GM21381 (cell line): ENCODE measurements around the gene SKAP2.
A peak's percentile ranks its signal among the peaks of the same experiment; 100 is the strongest.

Experiments used
- ATAC-seq: cut with Tn5 transposase; IDR thresholded peaks from one replicate; pipeline ENCODE4 v1.9.1; 2021; ENCODE audit warnings: mild to moderate bottlenecking, moderate library complexity; ENCODE audit not compliant: unreplicated experiment

The SKAP2 gene

DNA sequence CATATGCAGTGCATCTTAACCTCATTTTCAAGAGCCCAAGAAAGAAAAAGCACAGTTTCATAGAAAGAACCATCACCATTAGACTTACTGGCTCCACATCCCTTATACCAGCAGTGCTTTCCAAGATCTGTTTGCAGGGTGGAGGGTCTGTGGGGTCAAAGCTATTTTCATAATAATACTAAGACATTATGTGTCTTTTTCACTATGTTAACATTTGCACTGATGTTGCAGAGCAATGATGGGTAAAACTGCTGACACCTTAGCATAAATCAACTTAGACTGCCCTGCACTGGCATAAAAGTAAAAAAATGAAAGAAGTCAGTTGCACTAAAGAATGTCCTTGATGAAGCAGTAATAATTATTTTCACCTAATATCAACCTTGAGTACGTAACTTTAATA is 166.2 kb downstream of the SKAP2 start:
- no peak for ATAC-seq

GRCh38 chr7:26696978-26697377 is 167.4 kb downstream of the SKAP2 start:
- no peak for ATAC-seq

DNA sequence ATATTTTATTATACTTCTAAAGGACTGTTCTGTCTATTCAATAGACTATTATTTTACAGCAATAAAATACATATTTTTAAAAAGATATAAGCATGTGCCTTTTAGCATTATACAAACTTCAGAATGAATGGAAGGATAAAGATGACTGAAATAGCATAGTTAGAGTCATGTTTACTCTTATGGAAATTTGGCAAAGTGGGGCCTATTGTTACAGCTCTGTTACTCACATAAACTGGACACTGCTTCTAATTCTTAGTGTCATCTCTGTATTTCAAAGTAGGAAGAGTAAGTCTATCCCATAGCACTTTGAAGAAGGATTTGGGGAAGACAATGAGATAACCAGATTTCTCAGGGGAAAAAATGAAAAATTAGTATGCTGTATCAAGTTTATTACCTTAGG is 168.2 kb downstream of the SKAP2 start:
- ATAC-seq, result no peak

DNA sequence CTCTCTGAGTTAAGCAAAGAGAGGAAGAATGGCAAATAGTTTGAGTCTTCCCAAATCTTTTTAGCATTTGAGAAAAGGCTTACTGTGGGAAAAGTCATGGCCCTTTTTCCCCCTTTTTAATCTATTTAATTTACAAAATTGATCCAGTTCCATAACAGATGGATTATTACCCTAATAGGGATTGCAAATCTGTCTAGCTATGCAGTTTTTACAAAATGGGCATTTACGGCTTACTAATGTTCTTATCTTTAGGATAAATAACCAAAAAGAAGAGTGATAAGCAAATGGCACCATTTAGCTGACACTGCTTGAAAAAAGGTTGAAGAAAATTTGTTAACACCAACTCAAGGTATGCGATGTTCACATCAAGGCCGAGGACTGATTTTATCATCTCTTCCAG is 169.7 kb downstream of the SKAP2 start:
- no peak for ATAC-seq

DNA sequence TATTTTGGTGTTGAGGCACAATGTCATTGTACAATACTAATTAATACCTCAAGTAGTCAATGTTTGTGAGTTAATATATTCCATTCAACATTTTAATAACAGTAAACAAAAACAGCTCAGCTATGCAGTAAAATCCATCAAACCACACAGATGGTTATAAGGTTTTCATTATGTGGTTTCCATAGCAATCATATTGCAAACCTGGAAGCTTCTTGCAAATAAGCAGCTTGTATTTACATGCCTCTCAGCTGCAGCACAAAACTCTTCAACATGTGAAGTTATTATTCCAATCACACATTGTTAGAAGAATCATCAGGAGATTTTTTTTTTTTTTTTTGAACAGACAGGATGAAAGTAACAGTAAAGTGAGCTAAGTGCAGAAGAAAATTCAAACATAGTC is 170.2 kb downstream of the SKAP2 start:
- no peak for ATAC-seq

- no peak for ATAC-seq
These were observed 172.5 kb downstream of the SKAP2 start for GRCh38 chr7:26691886-26692285.

GRCh38 chr7:26691406-26691805 is 173.0 kb downstream of the SKAP2 start:
- no peak for ATAC-seq

DNA sequence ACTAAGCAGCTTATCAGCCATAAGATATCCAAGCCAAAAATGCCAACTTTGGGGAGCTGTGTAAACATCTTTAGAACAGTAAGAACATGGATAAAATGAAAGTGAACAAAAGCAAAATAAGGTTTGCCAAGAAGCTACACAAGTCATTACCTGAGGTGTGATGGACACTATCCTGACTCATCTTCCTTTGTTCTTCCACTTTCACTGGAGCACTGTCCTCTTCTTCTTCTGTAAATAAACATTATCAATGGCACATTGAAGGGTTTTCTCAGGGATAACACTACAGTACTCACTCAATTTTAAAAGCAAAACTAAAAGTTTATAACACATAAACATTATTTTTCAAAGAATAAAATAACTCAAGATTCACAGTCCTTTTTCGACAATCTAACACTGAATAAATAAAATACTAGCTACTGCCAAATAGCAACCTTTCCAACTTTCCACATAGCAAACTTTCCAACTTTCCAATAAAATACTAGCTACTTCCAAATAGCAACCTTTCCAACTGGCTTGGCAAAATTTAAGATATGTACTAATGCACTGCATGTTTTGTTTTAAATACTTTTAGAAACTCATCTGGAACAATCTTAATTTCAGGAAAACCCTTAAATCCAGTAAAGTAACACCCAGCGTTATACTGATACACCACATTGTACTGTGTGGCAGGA is 174.1 kb downstream of the SKAP2 start:
- ATAC-seq, result no peak

GRCh38 chr7:26688936-26689506 is 175.4 kb downstream of the SKAP2 start:
- ATAC-seq, result peak; percentile 85

DNA sequence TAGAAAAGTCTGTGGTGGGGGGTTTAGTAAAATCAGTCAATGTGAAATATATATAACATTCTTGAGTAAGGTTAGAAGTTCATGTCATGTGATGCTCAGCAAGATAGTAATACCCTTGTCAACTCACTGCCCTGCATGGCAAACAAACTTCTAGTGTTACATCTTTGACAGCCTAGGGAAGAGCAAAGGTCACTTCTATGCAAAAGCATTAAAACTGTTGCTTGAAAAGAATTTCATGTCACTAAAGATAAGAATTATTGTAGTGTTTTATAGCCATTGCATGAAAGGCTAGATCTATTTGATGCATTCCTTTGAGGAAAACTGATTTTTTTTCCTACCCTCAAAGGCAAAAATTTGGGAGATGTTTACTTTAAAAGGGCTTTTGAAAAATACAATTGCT is 176.0 kb downstream of the SKAP2 start:
- ATAC-seq, result no peak

- no peak for ATAC-seq
These were observed 177.4 kb downstream of the SKAP2 start for GRCh38 chr7:26687032-26687431.

DNA sequence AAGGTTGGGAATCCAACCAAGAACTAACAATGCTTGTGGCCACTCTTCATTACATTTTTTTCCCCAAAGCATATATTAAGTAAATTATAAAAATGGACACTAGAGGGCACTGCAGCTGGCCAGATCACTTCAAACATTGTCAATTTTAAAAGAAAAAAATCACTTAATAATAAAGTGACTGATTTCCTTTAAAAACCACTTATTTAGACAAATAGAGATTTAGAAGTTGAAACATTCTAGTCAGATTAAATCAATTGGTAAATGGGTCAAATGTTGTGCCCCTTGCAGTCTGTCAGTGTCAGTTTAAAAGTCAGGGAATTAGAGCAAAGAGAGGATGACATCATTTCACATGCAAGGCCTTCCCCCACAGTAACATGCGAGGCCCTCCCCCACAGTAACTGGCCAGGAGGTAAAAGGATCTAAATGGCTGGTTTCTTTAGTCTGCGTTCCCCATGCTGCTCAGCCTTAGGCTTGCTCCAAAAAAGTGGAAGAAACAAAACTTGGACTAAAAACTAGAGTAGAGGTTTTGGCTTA is 177.9 kb downstream of the SKAP2 start:
- ATAC-seq, result no peak

- ATAC-seq, result no peak
These were observed 178.8 kb downstream of the SKAP2 start for GRCh38 chr7:26685606-26686005.

DNA sequence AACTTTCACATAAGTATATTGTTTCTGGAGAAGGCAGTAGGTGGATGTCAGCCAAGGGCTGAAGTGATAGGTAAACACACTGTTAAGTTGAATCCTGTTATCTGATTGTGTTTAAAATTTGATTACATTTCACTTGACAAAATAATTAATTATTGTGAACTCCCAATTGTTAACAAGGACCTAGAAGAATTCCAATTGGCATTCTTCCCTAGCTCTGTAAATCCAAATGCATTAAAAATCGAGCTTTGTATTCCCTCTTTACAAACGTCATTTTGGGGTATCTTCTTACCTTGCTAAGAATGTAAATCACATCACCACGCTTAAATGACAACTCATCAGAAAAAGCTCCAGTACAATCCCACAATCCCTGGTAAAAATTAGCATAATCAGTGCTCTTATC is 179.9 kb downstream of the SKAP2 start:
- no peak for ATAC-seq

- no peak for ATAC-seq
These were observed 181.1 kb downstream of the SKAP2 start for GRCh38 chr7:26683277-26683676.

GRCh38 chr7:26681819-26682418 is 182.5 kb downstream of the SKAP2 start:
- no peak for ATAC-seq

DNA sequence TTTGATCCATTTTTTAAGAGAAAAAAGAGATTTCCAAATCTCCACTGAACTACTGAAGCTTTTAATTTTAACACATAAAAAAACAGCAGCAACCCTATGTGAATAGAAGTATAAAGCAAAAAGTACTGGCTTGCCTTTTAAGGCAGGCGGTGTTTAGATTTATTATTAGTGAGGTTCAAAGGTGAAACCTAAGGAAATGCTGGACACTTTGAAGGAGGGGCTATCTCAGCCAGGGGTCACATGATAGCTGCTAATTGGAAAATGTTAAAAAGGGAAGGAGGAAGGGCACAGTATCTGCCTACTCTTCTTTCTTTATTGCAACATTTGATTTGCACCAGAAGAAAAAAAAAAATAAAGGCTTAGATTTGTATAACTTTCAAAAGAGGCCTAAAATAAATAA is 183.8 kb downstream of the SKAP2 start:
- no peak for ATAC-seq

GRCh38 chr7:26675143-26675887 is 189.1 kb downstream of the SKAP2 start:
- ATAC-seq, result no peak

- no peak for ATAC-seq
These were observed 190.5 kb downstream of the SKAP2 start for GRCh38 chr7:26673858-26674257.

- ATAC-seq, result no peak
These were observed 191.1 kb downstream of the SKAP2 start for GRCh38 chr7:26673271-26673670.

GRCh38 chr7:26670841-26671240 is 193.5 kb downstream of the SKAP2 start:
- ATAC-seq, result no peak

DNA sequence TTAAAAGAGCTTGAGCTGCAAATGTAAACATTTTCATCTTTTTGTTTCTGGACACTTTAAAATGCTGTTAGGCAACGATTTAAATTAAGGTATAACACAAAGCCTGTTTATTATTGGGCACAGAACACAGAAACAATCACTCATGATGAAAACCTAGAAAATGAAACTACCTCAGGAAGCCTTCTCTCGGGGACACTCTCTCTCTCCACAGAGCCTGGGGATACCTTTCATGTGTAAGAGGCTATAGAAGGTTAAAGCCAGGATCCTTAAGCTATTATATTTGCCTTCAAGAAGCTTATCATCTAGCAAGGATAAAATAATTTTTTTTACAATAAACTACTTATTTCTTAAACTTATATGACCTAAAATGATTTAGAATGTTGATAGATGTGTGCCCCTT is 194.1 kb downstream of the SKAP2 start:
- ATAC-seq, result no peak
